H1 (cell line): ENCODE results near the gene OMP. TPM values are rescaled to one million over a fixed set of nuclear protein-coding genes. Genes with fewer than 3 reads are reported as not detected.

Experiments
- CTBP2 ChIP-seq: IDR thresholded peaks from 2 replicates; pipeline ENCODE4 v1.7.0; 2011; ENCODE audit warnings: borderline replicate concordance, mild to moderate bottlenecking, moderate library complexity, mixed read lengths, low read length; ENCODE audit not compliant: insufficient read depth, insufficient read length
- HDAC2 ChIP-seq, 2 experiments: fragments of 300-600 bp in 1 of 2; sonication (generic) in 1 of 2; IDR thresholded peaks; 2 replicates each; pipeline ENCODE4 v1.6.1; 2011 to 2012; ENCODE audit warnings: low read depth in 2 of 2, low read length in 2 of 2, mild to moderate bottlenecking in 2 of 2, moderate library complexity in 2 of 2, borderline replicate concordance in 1 of 2, inconsistent platforms in 1 of 2
- polyA plus RNA-seq, 7 experiments: library from polyadenylated mRNA; depleted of rRNA in 3 of 7; stranded (reverse) in 5 of 7; unstranded in 2 of 7; fragments of >200 nt in 5 of 7; fragments of 200-250 nt in 2 of 7; gene quantifications; 1 replicate in 5 of 7; 2 replicates in 1 of 7; 4 replicates in 1 of 7; pipeline versions ENCODE4 v1.2.1 to v1.2.3, GENCODE V29; 2011 to 2013; ENCODE audit warnings: missing spikeins in 2 of 7, mixed read lengths in 2 of 7
- total RNA-seq: library from RNA; stranded (reverse); fragmentation: NEBNext Ultra II Directional; extraction: Animal tissue kit (Norgen Biotek cat#: 25700); gene quantifications from 2 replicates; pipeline ENCODE4 v1.2.1, GENCODE V29; 2021

The OMP gene
- total and polyA plus RNA-seq, 2 of the 8 experiments (the other 6 are each of a cell fraction or from before 2014, with no cell fraction given): not detected

DNA sequence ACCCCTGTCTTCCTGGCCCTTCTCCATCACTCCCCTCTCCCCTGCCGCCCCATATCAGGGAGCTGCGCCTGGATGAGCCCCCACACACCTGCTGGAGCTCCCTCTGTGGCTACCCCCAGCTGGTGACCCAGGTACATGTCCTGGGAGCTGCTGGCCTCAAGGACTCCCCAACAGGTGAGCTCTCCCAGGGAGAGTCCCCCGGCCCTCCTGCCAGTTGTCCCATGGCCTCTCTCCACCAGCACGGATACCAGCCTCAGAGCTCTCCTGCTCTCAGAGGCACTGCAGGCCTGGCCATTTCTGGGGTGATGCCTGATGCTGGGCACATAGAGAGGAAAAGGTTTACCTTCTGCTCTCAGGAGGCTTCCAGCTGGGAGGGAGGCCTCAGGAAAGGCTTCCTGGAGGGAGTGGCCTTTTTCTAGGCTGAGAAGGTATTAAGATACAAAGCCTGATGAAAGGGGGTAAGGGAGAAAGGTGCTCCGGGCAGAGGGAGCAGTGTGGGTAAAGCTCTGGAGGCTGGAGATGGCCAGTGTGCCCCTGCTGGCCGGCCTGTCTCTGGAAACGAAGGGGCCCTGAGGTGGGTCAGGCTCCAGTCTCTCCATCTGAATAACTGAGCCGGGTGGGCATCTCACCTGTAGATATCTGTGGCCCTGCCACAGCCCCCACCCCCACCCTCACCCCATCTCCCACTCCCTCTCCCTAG is 19.4 kb downstream of the OMP start (continued):
- no peak for TF ChIP-seq CTBP2
- no peak for TF ChIP-seq HDAC2 (IDR thresholded peaks at IDR 0.05; ENCODE audit: borderline replicate concordance in 1 of 2, low read depth in 2 of 2, low read length in 2 of 2)
